ENCODE results near the gene FGF14. TPM values are rescaled to one million over a fixed set of nuclear protein-coding genes. Genes with fewer than 3 reads are reported as not detected.
A peak's percentile ranks its signal among the peaks of the same experiment; 100 is the strongest.

Gene FGF14
- polyA plus RNA-seq, 5 donors, result 0.49 to 1.2 (median 0.62) TPM

DNA sequence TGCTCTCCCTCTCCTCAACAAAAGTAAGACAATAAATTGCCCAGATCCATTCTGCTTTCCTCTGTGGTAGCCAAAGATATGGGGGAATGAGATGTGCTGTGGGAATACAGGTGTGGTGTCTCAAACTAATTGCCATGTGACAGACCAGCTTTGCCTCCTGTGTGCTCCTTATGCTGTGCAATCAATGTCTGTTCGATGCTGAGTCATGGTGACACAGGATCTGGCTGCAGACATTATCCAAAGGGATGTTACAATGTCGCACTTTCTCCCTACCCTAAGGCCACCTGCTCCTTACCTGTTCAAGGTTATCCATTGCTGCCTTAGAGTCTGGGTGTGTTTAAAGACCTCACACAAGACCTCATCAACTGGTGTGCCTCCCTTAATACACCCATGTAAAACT lies 32.5 kb downstream of the FGF14 start:
- DNase-seq, result no peak

DNA sequence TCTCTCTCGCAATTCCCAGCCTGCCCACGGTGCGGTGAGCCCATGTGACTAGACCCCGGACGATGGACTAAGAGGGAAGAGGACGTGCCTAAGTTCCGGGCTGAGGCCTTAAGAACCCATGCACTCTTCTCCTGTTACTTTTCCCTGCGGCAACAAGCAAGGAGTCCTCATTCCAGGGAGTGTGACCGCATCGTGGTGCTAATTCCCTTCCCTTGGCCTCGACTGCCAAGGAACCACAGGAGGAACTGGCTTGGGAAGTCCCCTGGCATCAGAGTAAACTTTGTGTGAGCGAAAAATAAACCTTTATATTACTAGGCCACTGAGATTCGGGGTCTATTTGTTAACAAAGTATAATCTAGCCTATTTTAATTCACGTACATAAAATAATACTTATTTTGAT lies 34.0 kb downstream of the FGF14 start:
- no peak for DNase-seq

DNA sequence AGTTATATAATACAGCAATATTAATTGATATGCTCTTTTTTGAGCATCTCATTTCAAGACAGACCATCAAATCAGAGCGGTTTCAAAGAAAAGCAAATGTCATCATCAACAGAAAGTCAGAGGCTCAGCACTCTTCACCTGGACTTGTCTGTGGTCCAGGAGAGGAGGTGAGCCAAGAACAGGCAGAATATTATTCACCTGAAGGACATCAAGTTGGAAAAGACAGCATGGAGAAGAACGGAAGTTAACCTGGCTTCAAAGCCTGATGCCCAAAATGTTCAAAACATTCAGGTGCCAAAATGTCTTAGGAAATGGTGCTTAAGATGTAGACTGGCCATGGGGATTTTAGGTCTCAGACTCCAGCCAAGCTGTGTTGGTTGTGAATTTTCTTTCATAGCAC lies 40.7 kb downstream of the FGF14 start:
- DNase-seq, result no peak

DNA sequence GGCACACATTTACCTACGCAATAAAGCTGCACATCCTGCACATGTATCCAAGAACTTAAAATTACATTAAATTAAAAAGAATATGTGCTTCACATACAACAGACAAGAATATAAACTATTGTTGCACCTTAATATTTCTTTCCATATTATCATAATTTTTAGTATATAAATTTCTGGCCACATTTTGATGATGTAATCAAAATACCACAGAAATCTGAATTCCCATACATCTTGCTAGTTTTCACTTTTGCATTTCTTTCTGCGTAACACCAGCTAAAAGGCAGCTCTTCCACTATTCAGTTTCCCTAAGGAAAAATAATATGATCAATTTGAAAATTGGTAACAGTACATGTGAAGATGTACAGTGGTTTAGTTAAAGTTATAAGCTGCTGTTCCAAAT lies 42.6 kb downstream of the FGF14 start:
- no peak for DNase-seq

DNA sequence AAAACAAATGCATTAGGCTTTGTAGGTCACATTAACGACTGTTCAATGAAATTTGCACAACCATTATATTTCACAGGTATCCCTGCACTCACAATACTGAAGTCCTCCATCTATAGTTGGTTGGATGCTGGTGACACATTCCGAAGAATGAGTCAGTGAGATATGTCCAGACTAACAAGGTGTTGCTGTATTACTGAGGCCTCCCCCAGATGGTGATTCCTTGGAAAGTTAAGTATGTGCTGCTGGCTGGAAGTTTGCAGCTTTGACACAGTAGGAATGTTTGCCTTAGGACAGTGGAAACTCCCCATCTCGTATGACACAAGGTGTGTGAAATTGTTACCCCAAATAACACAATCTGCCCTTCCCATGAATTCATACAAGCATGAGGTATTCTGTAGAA lies 46.6 kb downstream of the FGF14 start:
- no peak for DNase-seq

DNA sequence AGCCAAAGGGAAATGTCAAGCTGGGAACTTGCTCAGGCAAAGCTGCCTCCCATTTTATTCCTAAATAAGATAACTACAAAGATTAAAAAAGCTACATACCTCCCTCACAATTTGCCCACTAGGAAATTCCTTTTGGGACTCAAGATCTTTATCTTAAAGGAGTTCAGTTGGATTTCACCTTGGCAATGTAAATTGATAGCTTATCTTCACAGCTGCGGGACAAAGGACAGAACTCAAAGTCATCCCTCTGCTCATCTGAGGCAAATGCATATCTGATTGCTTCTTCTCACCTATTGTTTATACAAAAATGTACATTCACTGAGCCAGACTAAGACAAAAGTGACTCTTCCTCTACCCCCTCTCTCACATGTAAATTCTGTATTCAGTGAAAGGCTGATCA lies 47.8 kb downstream of the FGF14 start:
- no peak for DNase-seq

DNA sequence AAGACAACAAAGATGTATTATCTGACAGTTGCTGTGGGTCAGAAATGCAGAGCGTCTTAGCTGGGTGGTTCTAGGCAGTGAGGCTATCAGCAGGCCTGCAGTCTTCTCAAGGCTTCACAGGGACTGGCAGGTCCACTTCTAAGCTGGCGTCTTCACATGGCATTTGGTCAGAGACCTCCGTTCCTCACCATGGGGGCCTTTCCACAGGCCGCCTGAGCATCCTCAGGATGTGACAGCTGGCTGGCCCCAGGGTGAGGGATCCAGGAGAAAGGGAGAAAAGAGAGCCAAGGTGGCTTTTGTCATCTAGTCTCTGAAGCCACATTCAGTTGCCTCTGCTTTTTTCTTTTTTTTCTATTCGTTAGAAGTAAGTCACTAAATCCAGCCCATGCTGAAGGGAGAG lies 50.3 kb downstream of the FGF14 start:
- DNase-seq, result no peak

DNA sequence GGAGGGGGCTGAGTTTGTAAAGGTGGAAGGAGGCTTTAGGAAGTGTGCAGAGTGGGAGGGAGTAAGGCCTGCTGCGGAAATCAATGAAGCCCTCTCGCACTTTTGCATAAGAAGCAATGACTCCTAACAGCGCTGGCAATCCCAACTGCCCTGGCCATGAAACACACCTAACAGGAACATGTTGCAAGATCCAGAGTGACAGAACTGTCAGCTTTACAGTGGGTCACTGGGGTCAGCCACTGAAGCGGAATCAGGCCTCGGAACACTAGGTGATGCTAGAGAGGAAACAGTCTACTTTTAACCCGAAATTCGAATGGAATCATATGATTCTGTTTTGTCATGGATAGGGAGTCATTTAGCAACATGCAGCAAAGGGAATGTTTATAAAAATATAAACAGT lies 54.4 kb downstream of the FGF14 start:
- DNase-seq, result no peak

DNA sequence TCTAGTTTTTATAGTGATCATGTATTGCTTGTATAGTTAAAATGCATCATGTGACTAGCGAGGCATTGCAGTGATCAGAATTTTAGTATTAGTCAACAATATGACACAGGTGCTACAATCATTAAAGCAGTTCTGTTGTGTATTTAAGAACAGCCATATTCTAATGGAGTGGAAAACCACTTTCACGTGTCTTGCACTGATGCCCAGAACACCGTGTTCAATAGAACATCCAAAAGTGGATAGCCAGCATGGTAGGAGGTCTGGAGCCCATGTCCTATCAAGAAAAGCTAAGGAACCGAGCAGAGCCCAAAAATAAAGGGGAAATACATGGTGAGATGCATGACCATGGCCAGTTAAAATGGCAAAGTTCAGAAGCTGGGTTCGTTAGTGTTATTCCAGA lies 55.1 kb downstream of the FGF14 start:
- no peak for DNase-seq

DNA sequence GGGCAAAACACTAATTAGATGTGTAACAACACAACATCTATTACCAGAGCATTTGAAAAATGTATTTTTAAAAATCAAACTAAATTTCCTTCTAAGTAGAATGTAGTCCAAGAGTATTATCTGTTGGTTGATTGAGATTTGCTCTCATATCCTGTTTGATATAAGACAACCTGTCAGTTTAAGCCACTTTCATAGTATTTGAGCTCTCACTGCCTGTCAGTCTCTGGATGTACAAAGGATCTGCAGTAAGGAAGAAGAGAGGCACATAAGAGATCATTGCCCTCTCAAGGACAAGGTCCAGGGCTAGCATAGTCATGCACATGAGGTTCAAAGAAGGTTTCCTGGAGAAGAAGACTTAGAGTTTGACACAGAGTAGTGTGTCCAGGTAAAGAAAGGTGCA lies 57.4 kb downstream of the FGF14 start:
- DNase-seq, result no peak

DNA sequence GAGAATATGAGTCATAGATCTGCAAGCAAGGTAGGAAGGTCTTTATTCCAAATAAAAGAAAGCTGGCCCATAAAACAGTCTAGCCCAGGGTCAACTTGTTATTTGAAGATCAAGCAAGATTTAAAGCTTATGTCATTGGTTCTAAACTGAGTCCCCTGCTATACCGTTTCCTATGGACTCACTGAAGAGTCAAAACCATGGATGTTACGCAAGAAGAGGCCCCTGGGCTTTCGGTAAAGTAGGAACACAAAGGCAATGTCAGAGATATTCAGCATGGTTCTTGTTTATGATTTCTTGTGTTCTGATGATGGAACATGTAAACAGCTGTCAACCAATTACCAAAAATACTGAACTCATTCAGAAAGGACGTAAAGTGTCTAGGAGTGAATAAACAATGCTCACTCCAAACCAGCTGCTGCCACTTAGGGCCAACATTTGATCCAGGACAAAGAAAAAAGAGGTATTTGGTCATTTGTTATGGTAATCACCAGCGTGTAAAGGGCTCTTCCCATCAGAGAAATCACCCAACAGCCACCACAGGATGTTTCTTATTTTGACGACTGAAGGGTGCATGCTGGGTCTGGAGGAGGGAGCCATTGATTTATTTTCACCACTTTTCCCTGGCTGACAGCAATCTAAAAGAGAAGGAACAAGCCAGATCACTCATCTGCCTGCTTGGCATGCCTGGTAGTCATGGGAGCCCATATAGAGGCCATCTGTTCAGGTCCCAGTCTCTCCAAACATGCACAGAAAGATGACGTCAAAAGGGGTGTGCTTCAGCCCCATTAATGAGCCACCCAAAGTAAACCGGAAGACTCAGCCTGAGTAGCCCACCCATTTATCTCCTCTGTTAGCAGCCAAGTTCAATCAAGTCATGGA lies 68.3 kb downstream of the FGF14 start:
- DNase-seq, result no peak

DNA sequence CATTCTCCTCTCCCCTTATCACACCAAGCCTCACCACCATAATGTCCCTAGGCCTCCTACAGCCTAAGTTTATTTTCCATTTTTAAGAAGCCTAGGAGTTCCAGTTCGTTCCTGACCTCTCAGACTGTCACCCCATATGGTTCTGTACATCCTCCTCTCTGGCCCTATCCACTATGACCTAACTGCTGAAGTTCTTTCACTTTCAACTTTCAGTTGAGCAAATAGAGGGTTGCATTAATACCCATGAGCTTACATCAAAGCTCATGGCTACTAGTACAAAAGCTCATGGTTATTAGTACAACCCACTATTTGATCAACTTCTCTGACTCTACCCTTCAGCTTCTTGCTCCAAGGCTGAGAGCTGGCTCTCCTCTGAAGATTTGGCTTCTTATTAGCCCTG lies 72.9 kb downstream of the FGF14 start:
- no peak for DNase-seq

DNA sequence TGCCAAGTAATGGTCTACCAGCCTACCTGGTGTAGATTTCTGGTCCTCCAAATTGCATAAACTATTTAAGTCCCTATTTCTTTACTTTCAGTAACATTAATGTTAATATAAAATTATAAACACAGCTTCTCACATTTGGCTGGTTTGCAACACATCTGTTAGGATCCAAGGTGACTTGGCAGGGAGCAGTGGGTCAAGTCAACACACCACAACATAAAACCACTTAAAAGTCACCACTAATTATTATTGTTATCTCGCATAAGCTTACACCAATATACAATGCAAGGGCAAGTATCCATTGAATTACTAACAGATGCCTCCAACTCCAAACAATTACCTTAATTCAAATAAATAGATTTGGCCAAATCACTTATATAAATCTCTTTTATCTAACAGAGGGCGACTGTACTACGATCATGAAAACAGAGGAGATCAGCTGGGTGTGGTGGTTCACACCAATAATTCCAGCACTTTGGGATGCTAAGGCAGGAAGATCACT lies 74.7 kb downstream of the FGF14 start:
- DNase-seq, result no peak

DNA sequence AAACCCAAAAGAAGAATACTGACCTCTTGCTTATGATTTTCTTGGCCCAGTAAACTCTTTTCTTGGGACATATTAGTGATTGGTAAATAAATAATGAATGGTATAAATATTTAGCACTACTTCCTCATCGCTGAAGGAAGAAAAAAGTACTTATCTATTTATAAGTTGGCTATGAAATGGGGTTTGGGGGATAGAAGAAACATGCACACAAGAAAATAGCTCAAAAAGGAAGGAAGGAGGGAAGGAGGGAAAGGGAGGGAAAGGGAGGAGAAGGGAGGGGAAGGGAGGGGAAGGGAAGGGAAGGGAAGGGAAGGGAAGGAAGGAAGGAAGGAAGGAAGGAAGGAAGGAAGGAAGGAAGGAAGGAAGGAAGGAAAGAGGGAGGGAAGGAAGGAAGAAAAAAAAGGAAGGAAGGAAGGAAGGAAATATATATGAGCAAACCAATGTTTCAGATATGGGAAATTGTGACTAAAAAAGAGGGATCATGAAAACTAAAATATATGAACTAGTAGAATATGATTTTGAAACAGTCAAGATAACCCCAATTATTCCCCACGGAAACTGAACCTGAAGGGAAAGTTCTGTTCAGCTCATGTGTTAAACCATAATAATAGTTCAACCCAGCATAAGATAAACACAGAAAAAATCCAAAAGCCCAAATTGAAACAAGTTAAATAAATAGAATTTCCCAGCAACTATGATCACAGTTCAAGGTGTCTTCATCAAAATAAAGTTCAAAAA lies 75.3 kb downstream of the FGF14 start:
- no peak for DNase-seq

DNA sequence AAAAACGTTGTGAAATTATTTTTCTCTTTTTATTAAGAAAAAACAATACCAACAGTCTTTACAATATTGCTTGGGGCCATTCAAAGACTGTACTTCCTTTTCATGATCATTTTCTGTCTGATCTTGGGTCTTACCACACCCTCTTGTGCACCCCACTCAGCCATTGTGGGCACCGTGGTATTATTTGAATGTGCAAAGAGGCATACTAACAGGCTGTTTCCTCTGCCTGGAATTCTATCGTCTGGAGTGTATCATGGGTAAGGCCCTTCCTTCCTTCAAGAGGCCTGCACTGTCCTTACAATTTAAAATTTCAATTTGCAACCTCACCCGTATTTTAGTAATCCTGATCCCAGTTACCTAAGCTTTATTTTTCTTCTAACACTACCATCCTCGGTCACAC lies 76.5 kb downstream of the FGF14 start:
- DNase-seq, result no peak

DNA sequence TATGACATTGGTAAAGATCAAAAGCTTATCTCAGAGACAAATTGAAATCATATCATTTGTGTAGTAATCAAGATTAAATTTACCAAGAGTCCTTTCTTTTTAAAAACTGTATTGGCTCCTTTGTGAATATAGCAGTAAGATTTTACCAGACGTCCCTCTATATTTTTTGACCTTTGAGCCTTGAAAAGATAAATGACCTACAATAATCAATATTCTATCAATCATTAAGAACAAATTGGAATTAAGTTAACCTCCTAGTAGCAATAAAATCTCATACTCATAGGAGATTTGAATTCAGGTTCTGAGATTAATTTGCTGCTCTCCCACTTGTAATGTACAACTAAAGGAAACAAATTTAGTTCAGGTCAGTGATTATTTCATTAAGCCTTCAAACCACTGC lies 78.3 kb downstream of the FGF14 start:
- DNase-seq, result no peak

DNA sequence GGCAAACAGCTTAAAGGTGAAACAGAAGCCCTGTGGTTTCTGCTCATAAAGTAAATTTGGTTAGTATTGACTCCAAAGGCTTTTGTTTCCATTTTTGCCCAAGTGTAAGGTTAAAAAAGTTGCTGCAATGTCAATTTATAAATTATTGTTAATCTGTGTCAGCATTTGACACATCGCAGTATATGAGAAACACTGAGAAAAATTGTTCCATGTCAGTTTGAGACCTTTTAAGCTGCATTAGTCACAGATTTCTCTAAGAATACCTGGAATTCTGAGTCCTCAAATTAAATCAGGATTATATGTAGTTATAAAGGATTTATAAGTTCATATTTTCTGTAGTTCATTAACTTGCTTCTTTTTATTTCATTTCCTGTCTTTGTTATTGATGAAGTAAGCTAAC lies 78.8 kb downstream of the FGF14 start:
- DNase-seq, result no peak

DNA sequence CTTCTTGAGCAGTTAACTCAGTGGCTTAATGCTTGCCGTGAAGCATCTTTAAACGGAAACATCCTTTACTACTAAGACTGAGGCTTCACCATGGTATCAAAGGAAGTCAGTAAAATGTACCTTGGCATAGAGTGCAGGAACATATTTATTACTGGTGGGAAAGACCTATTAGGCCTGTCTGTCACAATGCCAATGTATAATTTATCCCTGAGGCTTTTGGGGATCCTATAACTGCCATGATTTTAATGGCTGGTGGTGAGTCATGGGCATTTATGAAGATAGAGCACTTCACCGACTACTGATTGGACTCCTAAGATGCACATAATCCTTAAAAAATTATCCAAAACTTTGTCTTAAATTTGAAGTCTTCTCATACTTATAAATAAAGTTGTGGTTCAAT lies 79.6 kb downstream of the FGF14 start:
- DNase-seq, result no peak

DNA sequence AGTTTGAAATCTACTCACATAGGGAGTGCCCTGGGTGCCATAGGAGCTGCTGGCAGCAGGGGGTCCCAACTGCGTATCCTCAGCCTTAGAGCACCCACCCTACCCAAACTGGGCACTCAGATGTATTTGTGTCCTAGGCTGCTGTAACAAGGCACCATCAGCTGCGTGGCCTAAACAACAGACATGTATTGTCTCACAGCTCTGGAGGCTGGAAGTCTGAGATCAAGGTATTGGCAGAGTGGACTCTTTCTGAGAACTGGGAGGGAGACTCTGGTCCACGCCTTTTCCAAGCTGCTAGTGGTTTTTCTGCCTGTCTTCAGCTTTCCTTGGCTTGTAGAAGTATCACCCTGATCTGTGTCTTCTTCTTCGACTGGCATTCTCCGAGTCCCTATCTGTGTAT lies 83.6 kb downstream of the FGF14 start:
- no peak for DNase-seq

DNA sequence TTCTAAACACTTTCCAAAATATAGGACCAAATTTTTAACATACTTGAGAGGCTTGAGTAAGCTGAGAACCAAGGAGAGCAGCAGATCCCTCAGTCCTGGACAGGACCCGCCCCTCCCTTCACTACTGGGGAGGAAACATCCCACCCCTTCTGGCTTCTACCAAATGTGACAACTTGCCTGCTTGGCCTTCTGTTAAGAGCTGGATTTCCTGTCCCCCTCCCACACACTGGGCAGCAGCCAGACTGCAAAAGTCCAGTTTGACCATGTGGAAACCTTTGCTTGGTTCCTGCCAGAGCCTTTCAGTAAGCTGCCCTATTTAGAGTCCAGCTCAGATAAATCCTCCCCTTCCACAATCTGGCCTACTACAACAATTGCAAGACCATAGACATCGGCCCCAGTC lies 84.3 kb downstream of the FGF14 start:
- peak; percentile 17 to 20 for DNase-seq

DNA sequence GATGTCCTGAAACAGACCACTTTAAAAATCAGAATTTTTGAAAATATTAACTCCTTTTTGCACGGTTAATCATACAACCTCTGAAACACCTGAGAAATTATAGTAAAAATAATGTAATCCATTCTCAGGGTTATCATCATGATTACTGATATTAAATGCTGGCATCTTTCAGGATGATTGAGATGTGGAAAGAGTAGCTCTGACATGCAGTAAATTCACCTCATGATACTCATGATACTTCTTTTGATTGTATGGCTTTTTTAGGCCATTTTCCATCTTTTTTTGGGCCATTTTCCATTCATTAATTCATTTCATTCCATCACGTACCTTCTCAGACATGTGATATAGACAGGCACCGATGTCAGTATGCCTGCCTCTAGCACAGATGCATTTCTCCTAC lies 85.1 kb downstream of the FGF14 start:
- no peak for DNase-seq

DNA sequence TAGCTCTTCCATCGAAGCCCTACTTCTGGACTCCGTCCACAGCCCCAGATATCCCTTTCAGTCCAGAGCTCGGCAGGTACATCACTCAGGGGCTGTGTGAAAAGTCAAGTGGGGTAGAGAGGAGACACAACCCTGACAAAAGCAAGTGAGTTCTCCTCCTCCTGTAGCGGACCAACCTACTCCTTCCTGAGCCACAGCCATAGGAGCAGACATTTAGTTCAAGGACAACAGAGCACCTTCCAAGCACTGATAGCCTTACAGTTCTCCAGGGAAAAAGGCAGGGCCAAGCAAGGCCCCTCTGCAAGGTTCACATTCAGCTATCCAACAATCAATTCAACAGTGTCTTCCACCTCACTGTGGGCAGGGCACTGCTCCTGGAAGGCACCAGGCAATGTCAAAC lies 89.0 kb downstream of the FGF14 start:
- no peak for DNase-seq

DNA sequence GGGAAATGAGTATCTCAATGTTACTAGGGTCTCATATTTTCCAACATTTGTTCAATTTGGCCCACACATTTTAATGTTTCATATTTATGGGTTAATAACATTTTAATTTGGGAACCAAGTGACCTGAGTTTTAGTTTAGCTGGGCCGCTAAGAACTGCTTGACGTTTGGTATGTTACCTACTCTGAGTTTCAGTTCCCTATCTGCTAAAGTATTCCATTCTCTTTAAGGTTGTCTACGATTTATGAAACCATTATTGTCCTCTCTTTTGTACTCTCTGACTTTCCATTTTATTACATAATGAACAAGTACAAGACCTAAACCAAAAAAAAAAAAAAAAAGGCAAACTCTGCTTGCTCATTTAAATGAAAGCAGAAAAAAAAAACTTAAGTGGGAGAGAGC lies 89.9 kb downstream of the FGF14 start:
- no peak for DNase-seq

Data from right lung (tissue), 5 donors.